Lower lobe of right lung (tissue), 2 donors: ENCODE measurements around the gene ATOH7. TPM values are rescaled to one million over a fixed set of nuclear protein-coding genes. Genes with fewer than 3 reads are reported as not detected.
A peak's percentile ranks its signal among the peaks of the same experiment; 100 is the strongest.
"Not testable (repeated sequence)": the region's sequence is repeated elsewhere in the genome, so short reads cannot be mapped to it uniquely, and the experiment has no call there.

ENCODE experiments used
- ATAC-seq, 2 donors: fragments of 200-7000 bp; cut with Tn5 transposase; one replicate each; pipeline ENCODE4 v1.9.1; 2020 to 2022; ENCODE audit warnings: mild to moderate bottlenecking in 2 of 2, moderate library complexity in 2 of 2
- DNase-seq: peaks from one replicate; pipeline ENCODE4 v3.0.0-alpha.2; 2020
- H3K27ac ChIP-seq: fragments of 200-600 bp; one replicate; pipeline ENCODE4 v1.8.0; 2022
- H3K27me3 ChIP-seq: fragments of 200-600 bp; one replicate; pipeline ENCODE4 v1.8.0; 2022; ENCODE audit warnings: low read depth
- H3K36me3 ChIP-seq: fragments of 200-600 bp; one replicate; pipeline ENCODE4 v1.8.0; 2022; ENCODE audit warnings: mild to moderate bottlenecking
- H3K4me1 ChIP-seq: fragments of 200-600 bp; one replicate; pipeline ENCODE4 v1.8.0; 2022
- H3K4me3 ChIP-seq: fragments of 200-600 bp; one replicate; pipeline ENCODE4 v1.8.0; 2022; ENCODE audit warnings: mild to moderate bottlenecking
- H3K9me3 ChIP-seq: fragments of 200-600 bp; one replicate; pipeline ENCODE4 v1.8.0; 2022
- intact Hi-C: fragments of 100-400 bp; cut with DNase I; formaldehyde crosslinking; loops from one replicate; pipeline ENCODE4 v1.11.0; 2022
- total RNA-seq: library from RNA; stranded (reverse); fragmentation: NEBNext Ultra II Directional; extraction: Animal tissue kit (Norgen Biotek cat#: 25700); gene quantifications from one replicate; pipeline ENCODE4 v1.2.1, GENCODE V29; 2021
- TF ChIP-seq, protein P1 (sequence below): fragments of 200-600 bp; IDR thresholded peaks from one replicate; pipeline ENCODE4 v1.8.0; 2022; ENCODE audit warnings: antibody characterized with exemption, mild to moderate bottlenecking
- donor health status: DM: no; HTN: yes; CAD: no; lungs with severe emphysema.

ATOH7 gene
- total RNA-seq, 1 donor from 2014 or later, result not detected

DNA sequence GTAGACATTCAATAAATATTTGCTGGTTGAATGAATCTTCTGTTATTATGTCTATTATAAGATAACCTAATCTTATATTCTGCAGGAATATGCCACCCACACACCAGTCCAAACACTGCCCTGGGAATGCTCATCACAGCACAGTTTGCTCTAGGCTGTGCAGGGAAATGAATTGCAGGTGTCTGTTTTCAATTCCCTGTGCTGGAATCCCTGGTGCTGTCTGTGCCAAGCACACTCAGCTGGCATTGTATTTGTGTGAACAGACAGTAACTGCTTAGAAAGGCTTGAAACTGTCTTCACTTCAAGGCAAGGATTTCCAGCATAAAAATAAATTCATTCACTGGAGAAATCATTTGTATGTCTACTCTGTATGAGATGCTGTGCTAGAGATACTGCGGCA, 20.2 kb downstream of the ATOH7 start:
- Histone ChIP-seq H3K9me3 (no peaks in the 10 kb centered on the region), H3K27ac (no peak overlapping the region), H3K27me3 (no peaks in the 10 kb centered on the region), H3K4me1 (no peaks in the 10 kb centered on the region), H3K4me3 (no peak overlapping the region), H3K36me3 (no peaks in the 10 kb centered on the region)
- no peak for ATAC-seq
- DNase-seq, result no peak
- intact Hi-C loops, result no loop called here
- TF ChIP-seq, protein P1, sequence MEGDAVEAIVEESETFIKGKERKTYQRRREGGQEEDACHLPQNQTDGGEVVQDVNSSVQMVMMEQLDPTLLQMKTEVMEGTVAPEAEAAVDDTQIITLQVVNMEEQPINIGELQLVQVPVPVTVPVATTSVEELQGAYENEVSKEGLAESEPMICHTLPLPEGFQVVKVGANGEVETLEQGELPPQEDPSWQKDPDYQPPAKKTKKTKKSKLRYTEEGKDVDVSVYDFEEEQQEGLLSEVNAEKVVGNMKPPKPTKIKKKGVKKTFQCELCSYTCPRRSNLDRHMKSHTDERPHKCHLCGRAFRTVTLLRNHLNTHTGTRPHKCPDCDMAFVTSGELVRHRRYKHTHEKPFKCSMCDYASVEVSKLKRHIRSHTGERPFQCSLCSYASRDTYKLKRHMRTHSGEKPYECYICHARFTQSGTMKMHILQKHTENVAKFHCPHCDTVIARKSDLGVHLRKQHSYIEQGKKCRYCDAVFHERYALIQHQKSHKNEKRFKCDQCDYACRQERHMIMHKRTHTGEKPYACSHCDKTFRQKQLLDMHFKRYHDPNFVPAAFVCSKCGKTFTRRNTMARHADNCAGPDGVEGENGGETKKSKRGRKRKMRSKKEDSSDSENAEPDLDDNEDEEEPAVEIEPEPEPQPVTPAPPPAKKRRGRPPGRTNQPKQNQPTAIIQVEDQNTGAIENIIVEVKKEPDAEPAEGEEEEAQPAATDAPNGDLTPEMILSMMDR, result no peak

DNA sequence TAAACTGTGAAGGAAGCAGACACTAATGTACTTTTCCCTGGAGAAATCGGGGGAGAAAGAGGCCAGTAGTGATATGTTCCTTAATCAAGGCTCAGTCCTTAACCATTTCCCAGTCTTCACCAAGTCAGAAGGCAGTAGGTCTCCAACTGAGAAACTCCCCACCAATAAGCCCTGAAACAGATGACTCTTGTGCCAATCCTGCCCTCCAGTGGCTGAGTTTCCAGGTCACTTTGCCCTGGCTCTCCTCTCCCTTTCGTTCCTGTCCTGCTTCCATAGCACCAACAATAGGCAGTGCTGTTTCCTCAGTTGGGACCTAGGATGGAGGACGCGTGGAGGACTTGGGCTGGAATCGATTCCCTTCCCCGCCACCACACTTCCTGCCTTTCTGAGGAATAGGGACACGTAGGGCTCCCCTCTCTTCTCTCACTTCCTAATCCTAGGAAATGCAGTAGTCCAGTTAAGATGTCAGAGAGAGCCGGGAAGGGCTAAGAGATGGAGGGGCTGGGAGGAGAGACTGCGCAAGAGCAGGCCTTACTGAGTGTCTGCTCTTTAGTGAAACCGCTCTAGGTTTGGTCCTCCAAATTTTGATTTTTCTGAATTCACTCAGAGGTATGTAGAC, 23.4 kb downstream of the ATOH7 start:
- ATAC-seq (no peak), DNase-seq (no peak)
- Histone ChIP-seq H3K36me3 (no peaks in the 10 kb centered on the region), H3K27ac (no peak overlapping the region), H3K4me3 (no peak overlapping the region), H3K9me3 (no peaks in the 10 kb centered on the region), H3K27me3 (no peaks in the 10 kb centered on the region), H3K4me1 (no peaks in the 10 kb centered on the region)
- intact Hi-C loops, result no loop called here
- TF ChIP-seq, protein P1, result no peak

GRCh38 chr10:68202960-68203353, 29.0 kb downstream of the ATOH7 start:
- Histone ChIP-seq H3K36me3 (no peaks in the 10 kb centered on the region), H3K9me3 (no peaks in the 10 kb centered on the region), H3K27me3 (no peaks in the 10 kb centered on the region), H3K27ac (no peak overlapping the region), H3K4me3 (no peak overlapping the region), H3K4me1 (no peaks in the 10 kb centered on the region)
- DNase-seq, result no peak
- peak; percentile 35 to 46 for ATAC-seq
- TF ChIP-seq, protein P1, result no peak
- intact Hi-C loops, result no loop called here

DNA sequence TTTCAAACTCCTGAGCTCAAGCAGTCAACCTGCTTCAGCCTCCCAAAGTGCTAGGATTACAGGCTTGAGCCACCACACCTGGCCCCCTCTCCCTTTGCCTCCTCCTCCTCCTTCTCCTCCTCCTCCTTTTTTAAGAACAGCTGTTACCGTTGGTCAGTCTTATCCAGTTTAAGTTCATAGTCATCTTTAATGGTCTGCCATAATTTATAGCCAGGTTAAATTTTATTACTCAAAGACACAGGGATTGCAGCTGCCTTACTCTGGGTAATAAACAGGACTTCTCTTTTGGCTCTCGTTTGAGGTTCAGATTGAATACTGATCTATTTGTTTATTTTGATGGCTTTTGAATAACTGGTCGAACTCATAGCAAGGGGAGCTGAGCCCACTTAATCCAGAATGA, 35.2 kb downstream of the ATOH7 start:
- Histone ChIP-seq H3K36me3 (no peaks in the 10 kb centered on the region), H3K27ac (no peak overlapping the region), H3K4me3 (no peak overlapping the region), H3K9me3 (no peaks in the 10 kb centered on the region), H3K4me1 (no peaks in the 10 kb centered on the region), H3K27me3 (no peaks in the 10 kb centered on the region)
- ATAC-seq, result no peak
- TF ChIP-seq, protein P1, result no peak
- no peak for DNase-seq
- intact Hi-C loops, result no loop called here

GRCh38 chr10:68195776-68196175, 36.1 kb downstream of the ATOH7 start:
- H3K4me3 ChIP-seq, H3K9me3 ChIP-seq, H3K27ac ChIP-seq, H3K36me3 ChIP-seq, DNase-seq, H3K4me1 ChIP-seq, ATAC-seq, H3K27me3 ChIP-seq, intact Hi-C loops: not testable (repeated sequence)

DNA sequence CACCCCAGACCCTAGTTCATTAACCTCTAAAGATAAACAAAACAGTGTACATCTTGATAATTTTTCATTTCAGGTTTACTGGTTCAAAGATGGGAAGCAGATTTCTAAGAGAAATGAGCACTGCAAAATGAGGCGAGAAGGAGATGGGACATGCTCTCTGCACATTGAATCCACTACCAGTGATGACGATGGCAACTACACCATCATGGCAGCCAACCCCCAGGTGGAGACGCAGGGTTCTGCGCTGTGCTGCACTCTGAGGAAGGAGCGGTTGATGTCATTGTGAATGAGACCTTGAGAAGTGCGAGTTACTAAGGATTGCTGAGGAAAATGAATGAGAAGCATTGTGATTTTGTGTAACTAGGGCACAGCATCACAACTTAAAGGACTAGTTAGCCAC, 37.6 kb downstream of the ATOH7 start:
- no peak for DNase-seq
- Histone ChIP-seq H3K9me3 (no peaks in the 10 kb centered on the region), H3K4me1 (no peaks in the 10 kb centered on the region), H3K27ac (no peak overlapping the region), H3K4me3 (no peak overlapping the region), H3K27me3 (no peaks in the 10 kb centered on the region), H3K36me3 (no peaks in the 10 kb centered on the region)
- ATAC-seq, result no peak
- TF ChIP-seq, protein P1, result no peak
- intact Hi-C loops, result no loop called here
